A673 (cell line): ENCODE data around the gene RNF8. TPM values are rescaled to one million over a fixed set of nuclear protein-coding genes. Genes with fewer than 3 reads are reported as not detected.

ENCODE experiments used
- BruUV-seq: library from RNA; stranded (reverse); fragments of 400-500 nt; replicated peaks from 2 replicates; lab custom pipeline; 2021; lab: Mats Ljungman, UMichigan
- CTCF ChIA-PET: fragments of 300-600 bp; sonication (Branson Sonifier 250); formaldehyde crosslinking; loops from one replicate; lab custom pipeline; 2022; ENCODE audit warnings: antibody characterized with exemption; lab: Charles Lee
- POLR2A ChIA-PET: fragments of 300-600 bp; sonication (Branson Sonifier 250); formaldehyde crosslinking; loops from one replicate; lab custom pipeline; 2022; ENCODE audit warnings: antibody characterized with exemption; ENCODE audit not compliant: low non-redundant PET; lab: Charles Lee
- DNase-seq: peaks from one replicate; pipeline ENCODE4 v3.0.0-alpha.2; 2015; ENCODE audit warnings: low spot score
- H3K27ac ChIP-seq: fragments of 200-600 bp; sonication (generic); 2 replicates; pipeline ENCODE4 v1.5.1; 2016; ENCODE audit warnings: mixed run types, low read depth, mild to moderate bottlenecking, mixed read lengths, antibody characterized with exemption, low read length; ENCODE audit not compliant: poor library complexity, severe bottlenecking
- H3K27me3 ChIP-seq: fragments of 200-600 bp; sonication (generic); replicated peaks from 2 replicates; pipeline ENCODE4 v1.6.1; 2017; ENCODE audit warnings: mixed run types, low read depth, mild to moderate bottlenecking, mixed read lengths, antibody characterized with exemption, low read length; ENCODE audit not compliant: insufficient read depth, poor library complexity
- H3K36me3 ChIP-seq: fragments of 200-600 bp; sonication (generic); 2 replicates; pipeline ENCODE4 v1.6.1; 2016; ENCODE audit warnings: mixed run types, mild to moderate bottlenecking, mixed read lengths, antibody characterized with exemption, low read length; ENCODE audit not compliant: insufficient read depth, poor library complexity, severe bottlenecking
- H3K4me1 ChIP-seq: fragments of 200-600 bp; sonication (generic); 2 replicates; pipeline ENCODE4 v1.6.1; 2017; ENCODE audit warnings: mixed run types, mild to moderate bottlenecking, mixed read lengths, antibody characterized with exemption, low read length; ENCODE audit not compliant: insufficient read depth, poor library complexity, severe bottlenecking
- H3K4me3 ChIP-seq: fragments of 200-600 bp; sonication (generic); 2 replicates; pipeline ENCODE4 v1.5.1; 2016; ENCODE audit warnings: low read depth, mixed run types, mild to moderate bottlenecking, mixed read lengths, low read length; ENCODE audit not compliant: poor library complexity, severe bottlenecking
- H3K9me3 ChIP-seq: fragments of 200-600 bp; sonication (generic); 2 replicates; pipeline ENCODE4 v1.6.1; 2016; ENCODE audit warnings: mixed run types, low read depth, mild to moderate bottlenecking, mixed read lengths, antibody characterized with exemption, low read length; ENCODE audit not compliant: poor library complexity, severe bottlenecking
- CTCF ChIP-seq: fragments of 300-800, 200-600 bp; sonication (generic); conservative IDR thresholded peaks from 2 replicates; pipeline ENCODE4 v1.5.1; 2017; ENCODE audit warnings: low read depth, mild to moderate bottlenecking, antibody characterized with exemption, low read length, moderate library complexity, mixed read lengths
- EZH2 ChIP-seq: fragments of 200-600 bp; sonication (generic); IDR thresholded peaks from 2 replicates; pipeline ENCODE4 v1.6.1; 2017; ENCODE audit warnings: borderline replicate concordance, low read depth, mild to moderate bottlenecking, mixed read lengths, antibody characterized with exemption, low read length; ENCODE audit not compliant: poor library complexity, severe bottlenecking
- intact Hi-C: fragments of 100-400 bp; cut with micrococcal nuclease; formaldehyde crosslinking; loops from one replicate; pipeline ENCODE4 v1.10.0; 2022; ENCODE audit not compliant: unreplicated experiment
- total RNA-seq: library from RNA; stranded (reverse); gene quantifications from 2 replicates; pipeline ENCODE4 v1.2.3, GENCODE V29; 2021

RNF8 gene
- total RNA-seq, 1 experiment from 2014 or later, result 25.6 TPM

GRCh38 chr6:37339741-37340638 lies 13.8 kb upstream of the RNF8 start:
- intact Hi-C loops, result no loop called here
- Histone ChIP-seq H3K27me3 (no peaks in the 10 kb centered on the region), H3K4me3 (no peak overlapping the region), H3K4me1 (no peaks in the 10 kb centered on the region), H3K9me3 (no peaks in the 10 kb centered on the region), H3K27ac (no peak overlapping the region), H3K36me3 (no peaks in the 10 kb centered on the region)
- no peak for TF ChIP-seq EZH2
- TF ChIP-seq CTCF, result no peak
- DNase-seq, result no peak
- no TSS peak for BruUV-seq
- POLR2A ChIA-PET, result no interaction called here
- CTCF ChIA-PET, result no interaction called here

GRCh38 chr6:37340639-37340943 lies 13.2 kb upstream of the RNF8 start:
- Histone ChIP-seq H3K4me3 (no peak overlapping the region), H3K4me1 (no peaks in the 10 kb centered on the region), H3K27ac (no peak overlapping the region), H3K36me3 (no peaks in the 10 kb centered on the region), H3K27me3 (no peaks in the 10 kb centered on the region), H3K9me3 (no peaks in the 10 kb centered on the region)
- no peak for DNase-seq
- CTCF ChIA-PET, result no interaction called here
- TF ChIP-seq EZH2 (no peak), CTCF (no peak)
- intact Hi-C loops, result no loop called here
- BruUV-seq, result no TSS peak
- POLR2A ChIA-PET, result no interaction called here

GRCh38 chr6:37343248-37343647 lies 10.5 kb upstream of the RNF8 start:
- H3K27ac ChIP-seq, result no peak overlapping the region
- DNase-seq, result no peak
- H3K9me3 ChIP-seq, result no peaks in the 10 kb centered on the region
- no peaks in the 10 kb centered on the region for H3K4me1 ChIP-seq
- H3K4me3 ChIP-seq, result no peak overlapping the region
- TF ChIP-seq CTCF, result no peak
- no peak for TF ChIP-seq EZH2
- no peaks in the 10 kb centered on the region for H3K27me3 ChIP-seq
- no peaks in the 10 kb centered on the region for H3K36me3 ChIP-seq
- POLR2A ChIA-PET, result no interaction called here
- intact Hi-C loops, result no loop called here
- CTCF ChIA-PET, result no interaction called here
- BruUV-seq, result no TSS peak
